Vagina (tissue), 2 donors: ENCODE data around the gene FLRT1. TPM values are rescaled to one million over a fixed set of nuclear protein-coding genes. Genes with fewer than 3 reads are reported as not detected.

ENCODE experiments used
- DNase-seq, 2 donors: peaks; one replicate each; pipeline ENCODE4 v3.0.0-alpha.2; 2017; ENCODE audit errors: extremely low spot score in 2 of 2
- H3K27ac ChIP-seq: fragments of 200-600 bp; sonication (generic); one replicate; pipeline ENCODE4 v1.5.1; 2019
- H3K27me3 ChIP-seq: fragments of 200-600 bp; sonication (generic); one replicate; pipeline ENCODE4 v1.5.1; 2019
- H3K36me3 ChIP-seq, 2 donors: fragments of 200-600 bp; sonication (generic); one replicate each; pipeline ENCODE4 v1.5.1; 2017 to 2019
- H3K4me1 ChIP-seq: fragments of 200-600 bp; sonication (generic); one replicate; pipeline ENCODE4 v1.5.1; 2019
- H3K4me3 ChIP-seq, 2 donors: fragments of 200-600 bp; sonication (generic); 1 replicate in 1 of 2; 2 replicates in 1 of 2; pipeline ENCODE4 v1.5.1; 2016 to 2019
- H3K9me3 ChIP-seq: fragments of 200-600 bp; sonication (generic); one replicate; pipeline ENCODE4 v1.5.1; 2019
- POLR2A ChIP-seq, 2 donors: fragments of 450-650 bp; IDR thresholded peaks; one replicate each; pipeline ENCODE4 v1.6.1; 2017; ENCODE audit warnings: antibody characterized with exemption in 2 of 2, mild to moderate bottlenecking in 2 of 2, moderate library complexity in 2 of 2
- POLR2AphosphoS5 ChIP-seq, 2 donors: sonication (generic); formaldehyde crosslinking; IDR thresholded peaks; one replicate each; pipeline ENCODE4 v1.9.0; 2017; ENCODE audit warnings: antibody characterized with exemption in 2 of 2, mild to moderate bottlenecking in 2 of 2, low read depth in 1 of 2; ENCODE audit not compliant: insufficient read depth in 1 of 2
- intact Hi-C: fragments of 100-400 bp; cut with DNase I; formaldehyde crosslinking; loops from one replicate; pipeline ENCODE4 v1.15.1; 2023
- total RNA-seq: library from RNA; depleted of rRNA; stranded (reverse); fragments of >200 nt; gene quantifications from one replicate; pipeline ENCODE4 v1.2.3, GENCODE V29; 2016
- TF ChIP-seq, protein P1 (sequence below), 3 experiments: fragments of 450-650 bp in 2 of 3; fragments of 200-600 bp in 1 of 3; sonication (generic) in 1 of 3; IDR thresholded peaks; one replicate each; pipeline ENCODE4 v1.5.1; 2017 to 2019; ENCODE audit warnings: antibody characterized with exemption in 3 of 3, mild to moderate bottlenecking in 2 of 3, moderate library complexity in 2 of 3

The FLRT1 gene
- total RNA-seq, 1 donor from 2014 or later, result 0.49 TPM

DNA sequence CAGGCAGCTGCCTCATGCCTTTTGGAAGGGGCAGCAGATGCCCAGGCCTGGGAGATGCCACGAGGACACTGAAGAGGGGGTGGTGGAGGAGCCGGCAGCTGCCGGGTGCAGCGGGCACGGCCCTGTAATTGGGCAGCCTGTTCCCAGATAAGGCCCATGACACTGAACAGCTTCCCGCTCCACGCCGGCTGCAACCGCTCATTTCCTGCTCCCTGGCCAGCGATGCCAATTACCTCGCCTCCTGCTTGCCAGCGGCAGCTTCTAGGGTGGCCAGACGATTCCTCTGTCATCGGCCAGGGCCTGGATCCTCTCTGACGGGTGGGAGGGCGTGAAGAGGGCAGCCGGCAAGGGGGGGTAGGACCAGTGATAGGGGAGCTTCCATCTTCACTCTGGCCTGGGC, 22.8 kb downstream of the FLRT1 start:
- TF ChIP-seq, protein P1, sequence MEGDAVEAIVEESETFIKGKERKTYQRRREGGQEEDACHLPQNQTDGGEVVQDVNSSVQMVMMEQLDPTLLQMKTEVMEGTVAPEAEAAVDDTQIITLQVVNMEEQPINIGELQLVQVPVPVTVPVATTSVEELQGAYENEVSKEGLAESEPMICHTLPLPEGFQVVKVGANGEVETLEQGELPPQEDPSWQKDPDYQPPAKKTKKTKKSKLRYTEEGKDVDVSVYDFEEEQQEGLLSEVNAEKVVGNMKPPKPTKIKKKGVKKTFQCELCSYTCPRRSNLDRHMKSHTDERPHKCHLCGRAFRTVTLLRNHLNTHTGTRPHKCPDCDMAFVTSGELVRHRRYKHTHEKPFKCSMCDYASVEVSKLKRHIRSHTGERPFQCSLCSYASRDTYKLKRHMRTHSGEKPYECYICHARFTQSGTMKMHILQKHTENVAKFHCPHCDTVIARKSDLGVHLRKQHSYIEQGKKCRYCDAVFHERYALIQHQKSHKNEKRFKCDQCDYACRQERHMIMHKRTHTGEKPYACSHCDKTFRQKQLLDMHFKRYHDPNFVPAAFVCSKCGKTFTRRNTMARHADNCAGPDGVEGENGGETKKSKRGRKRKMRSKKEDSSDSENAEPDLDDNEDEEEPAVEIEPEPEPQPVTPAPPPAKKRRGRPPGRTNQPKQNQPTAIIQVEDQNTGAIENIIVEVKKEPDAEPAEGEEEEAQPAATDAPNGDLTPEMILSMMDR (IDR thresholded peaks at IDR 0.05), result no peak
- TF ChIP-seq POLR2AphosphoS5 (IDR thresholded peaks at IDR 0.05; ENCODE audit: insufficient read depth in 1 of 2, low read depth in 1 of 2), result no peak
- no peak for TF ChIP-seq POLR2A (IDR thresholded peaks at IDR 0.05)
- Histone ChIP-seq H3K4me1 (peaks cover 28% of the 10 kb centered on the region), H3K4me3 (no peak overlapping the region), H3K36me3 (no peaks in the 10 kb centered on the region), H3K27me3 (no peaks in the 10 kb centered on the region), H3K27ac (no peak overlapping the region), H3K9me3 (no peaks in the 10 kb centered on the region)
- DNase-seq, result no peak
- intact Hi-C loops, result no loop called here

DNA sequence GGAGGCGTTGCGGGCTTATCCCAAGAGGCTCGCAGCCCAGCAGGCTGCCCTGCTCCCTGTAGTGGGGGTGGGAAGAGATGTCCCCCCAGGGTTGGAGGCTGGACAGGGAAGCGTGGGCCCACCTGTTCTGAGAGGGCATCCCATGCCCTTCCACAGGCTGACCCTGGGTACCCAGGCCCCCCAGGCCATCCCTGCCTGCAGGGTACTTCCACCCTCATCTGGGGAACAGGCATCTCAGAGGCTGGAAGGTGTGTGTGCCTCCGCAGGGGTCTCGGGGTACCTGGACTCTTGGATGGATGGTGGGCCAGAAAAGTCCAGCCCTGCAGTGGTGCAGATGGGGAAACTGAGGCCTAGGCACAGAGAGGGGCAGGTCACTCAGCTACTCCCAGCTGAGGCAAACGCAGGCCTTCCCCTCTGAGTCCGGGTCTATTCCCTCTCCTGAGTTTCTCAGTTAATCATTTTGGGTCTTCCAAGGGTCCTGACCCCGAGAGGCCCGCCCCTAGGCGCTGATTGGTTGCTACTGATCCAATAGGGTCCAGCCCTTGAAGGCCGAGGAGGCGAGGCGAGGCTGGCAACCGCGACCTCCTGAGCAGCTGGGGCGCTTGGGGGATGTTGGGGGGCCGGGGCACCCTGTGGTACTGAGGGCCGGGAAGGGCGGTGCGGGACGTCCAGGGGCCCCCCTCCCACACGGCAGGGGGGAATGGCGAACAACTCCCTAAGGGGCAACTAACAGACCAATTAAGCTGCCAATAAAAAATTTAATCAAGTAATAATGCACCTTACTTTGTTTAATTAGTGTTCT, 23.8 kb downstream of the FLRT1 start:
- DNase-seq, result no peak
- Histone ChIP-seq H3K4me1 (peaks cover 28% of the 10 kb centered on the region), H3K27me3 (no peaks in the 10 kb centered on the region), H3K9me3 (no peaks in the 10 kb centered on the region), H3K36me3 (no peaks in the 10 kb centered on the region), H3K4me3 (no peak overlapping the region), H3K27ac (no peak overlapping the region)
- intact Hi-C loops, result no loop called here
- TF ChIP-seq POLR2A (IDR thresholded peaks at IDR 0.05) (no peak), POLR2AphosphoS5 (IDR thresholded peaks at IDR 0.05; ENCODE audit: insufficient read depth in 1 of 2, low read depth in 1 of 2) (no peak)

DNA sequence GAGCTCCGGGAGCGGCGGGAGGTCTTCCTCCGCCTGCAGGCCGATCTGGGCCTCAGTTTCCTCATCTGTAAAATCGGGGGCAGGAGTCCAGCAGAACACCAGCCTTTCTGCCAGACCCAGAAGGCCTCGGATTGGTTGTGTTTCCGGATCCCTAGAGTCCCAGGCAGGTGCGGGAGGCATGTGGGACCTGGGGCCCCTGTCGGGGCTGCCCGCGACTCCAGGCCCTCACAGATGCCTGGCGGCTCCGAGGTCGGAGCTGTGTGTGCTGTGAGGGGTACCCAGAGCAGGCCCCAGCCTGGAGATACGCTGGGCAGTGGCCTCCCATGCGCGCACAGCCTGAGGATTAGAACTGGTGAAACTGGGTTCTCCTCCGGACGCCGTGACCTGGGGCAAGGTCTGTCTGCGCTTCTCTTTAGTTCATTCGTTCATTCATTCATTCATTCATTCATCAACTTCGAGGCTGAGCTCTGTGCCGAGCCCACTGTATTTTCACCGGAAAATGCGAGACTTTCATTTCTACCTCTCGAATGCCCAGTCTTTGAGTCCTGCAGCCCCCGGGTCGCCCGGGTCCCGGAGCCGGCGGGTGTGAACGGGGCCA, 24.6 kb downstream of the FLRT1 start:
- no peak overlapping the region for H3K27ac ChIP-seq
- DNase-seq, result no peak
- H3K9me3 ChIP-seq, result no peaks in the 10 kb centered on the region
- intact Hi-C loops, result no loop called here
- H3K27me3 ChIP-seq, result no peaks in the 10 kb centered on the region
- TF ChIP-seq, protein P1 (IDR thresholded peaks at IDR 0.05), result no peak
- TF ChIP-seq POLR2A (IDR thresholded peaks at IDR 0.05), result no peak
- no peak for TF ChIP-seq POLR2AphosphoS5 (IDR thresholded peaks at IDR 0.05; ENCODE audit: insufficient read depth in 1 of 2, low read depth in 1 of 2)
- H3K4me1 ChIP-seq, result peaks cover 28% of the 10 kb centered on the region
- no peaks in the 10 kb centered on the region for H3K36me3 ChIP-seq
- peak overlapping the region; percentile 24 to 43 for H3K4me3 ChIP-seq

DNA sequence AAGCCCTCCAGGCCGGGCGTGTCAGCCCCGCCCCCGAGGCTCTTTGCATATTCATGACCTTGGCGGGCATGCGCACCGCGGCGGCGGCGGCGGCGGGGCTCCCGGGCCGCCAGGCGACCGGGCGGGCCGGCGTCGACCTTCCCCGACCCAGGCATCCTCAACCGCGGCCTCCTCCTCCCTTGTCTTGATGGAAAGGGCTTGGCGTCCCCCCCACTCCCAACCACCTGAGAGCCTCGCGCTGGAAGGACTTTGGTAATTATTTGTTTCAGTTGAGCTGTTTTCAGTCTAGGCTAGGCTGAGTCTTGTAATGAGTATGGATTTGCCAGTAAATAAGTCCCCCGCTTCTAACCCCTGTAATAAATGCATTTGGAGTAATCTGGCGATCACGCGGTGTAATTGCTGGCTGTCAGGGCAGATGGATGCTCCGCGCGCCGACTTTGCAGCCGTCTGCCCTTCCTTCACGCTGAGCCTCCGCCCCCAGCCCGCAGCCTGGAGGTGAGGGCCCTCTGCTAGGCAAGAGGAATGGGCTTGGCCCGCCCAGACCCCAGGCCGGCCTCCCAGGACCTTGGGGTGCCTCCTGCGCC, 25.2 kb downstream of the FLRT1 start:
- Histone ChIP-seq H3K4me3 (peak overlapping the region; percentile 24 to 43), H3K27ac (no peak overlapping the region), H3K4me1 (peaks cover 26% of the 10 kb centered on the region), H3K9me3 (no peaks in the 10 kb centered on the region), H3K27me3 (no peaks in the 10 kb centered on the region), H3K36me3 (no peaks in the 10 kb centered on the region)
- intact Hi-C loops, result no loop called here
- no peak for DNase-seq
- TF ChIP-seq, protein P1 (IDR thresholded peaks at IDR 0.05), result no peak
- TF ChIP-seq POLR2AphosphoS5 (IDR thresholded peaks at IDR 0.05; ENCODE audit: insufficient read depth in 1 of 2, low read depth in 1 of 2) (no peak), POLR2A (IDR thresholded peaks at IDR 0.05) (no peak)

DNA sequence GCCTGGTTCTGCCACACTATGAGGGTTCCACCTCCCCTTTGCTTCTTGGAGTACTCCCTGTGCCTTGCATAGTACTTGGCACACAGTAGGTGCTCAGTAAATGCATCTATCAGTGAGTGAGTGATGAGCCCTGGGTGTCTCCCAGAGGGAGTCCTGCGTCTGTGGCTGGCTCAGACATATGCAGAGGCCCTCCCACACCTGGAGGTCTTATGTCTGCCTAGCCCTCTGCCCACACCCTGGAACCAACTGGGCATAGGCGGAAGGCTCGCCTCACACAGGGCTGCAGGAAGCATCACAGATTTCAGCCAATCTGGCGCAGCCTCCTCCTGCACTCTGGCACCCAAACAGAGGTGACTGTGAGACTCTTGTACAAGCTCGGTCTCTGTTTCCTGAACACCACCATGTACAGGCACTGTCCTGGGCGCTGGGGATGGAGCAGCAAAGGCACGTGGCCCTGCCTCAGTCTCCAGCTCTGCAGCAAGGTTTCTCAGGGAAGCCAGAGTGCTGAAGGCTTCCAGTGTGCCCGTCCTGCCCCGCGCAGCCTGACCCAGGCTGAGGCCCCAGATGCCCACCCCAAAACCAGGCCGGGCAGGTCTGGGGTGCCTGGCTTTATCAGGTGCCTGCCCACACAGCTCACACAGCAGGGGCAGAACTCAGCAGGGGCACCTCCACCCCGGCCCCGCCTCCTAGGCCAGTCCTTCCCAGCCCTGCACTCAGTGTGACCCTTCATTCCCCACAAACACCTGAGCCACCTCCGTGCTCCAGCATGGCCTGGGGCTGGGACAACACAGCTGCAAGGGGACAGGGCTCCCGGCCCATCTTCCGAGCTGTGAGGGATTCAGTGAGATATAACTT, 26.7 kb downstream of the FLRT1 start:
- no peaks in the 10 kb centered on the region for H3K27me3 ChIP-seq
- no peak for TF ChIP-seq POLR2AphosphoS5 (IDR thresholded peaks at IDR 0.05; ENCODE audit: insufficient read depth in 1 of 2, low read depth in 1 of 2)
- TF ChIP-seq, protein P1 (IDR thresholded peaks at IDR 0.05), result no peak
- intact Hi-C loops, result no loop called here
- no peak overlapping the region for H3K4me3 ChIP-seq
- H3K36me3 ChIP-seq, result no peaks in the 10 kb centered on the region
- H3K4me1 ChIP-seq, result peaks cover 17% of the 10 kb centered on the region
- H3K9me3 ChIP-seq, result no peaks in the 10 kb centered on the region
- DNase-seq, result no peak
- H3K27ac ChIP-seq, result no peak overlapping the region
